ENCODE results near the gene DSCAM.

GRCh38 chr21:40531016-40531415, 315.9 kb downstream of the DSCAM start:
- TF ChIP-seq, protein P1, sequence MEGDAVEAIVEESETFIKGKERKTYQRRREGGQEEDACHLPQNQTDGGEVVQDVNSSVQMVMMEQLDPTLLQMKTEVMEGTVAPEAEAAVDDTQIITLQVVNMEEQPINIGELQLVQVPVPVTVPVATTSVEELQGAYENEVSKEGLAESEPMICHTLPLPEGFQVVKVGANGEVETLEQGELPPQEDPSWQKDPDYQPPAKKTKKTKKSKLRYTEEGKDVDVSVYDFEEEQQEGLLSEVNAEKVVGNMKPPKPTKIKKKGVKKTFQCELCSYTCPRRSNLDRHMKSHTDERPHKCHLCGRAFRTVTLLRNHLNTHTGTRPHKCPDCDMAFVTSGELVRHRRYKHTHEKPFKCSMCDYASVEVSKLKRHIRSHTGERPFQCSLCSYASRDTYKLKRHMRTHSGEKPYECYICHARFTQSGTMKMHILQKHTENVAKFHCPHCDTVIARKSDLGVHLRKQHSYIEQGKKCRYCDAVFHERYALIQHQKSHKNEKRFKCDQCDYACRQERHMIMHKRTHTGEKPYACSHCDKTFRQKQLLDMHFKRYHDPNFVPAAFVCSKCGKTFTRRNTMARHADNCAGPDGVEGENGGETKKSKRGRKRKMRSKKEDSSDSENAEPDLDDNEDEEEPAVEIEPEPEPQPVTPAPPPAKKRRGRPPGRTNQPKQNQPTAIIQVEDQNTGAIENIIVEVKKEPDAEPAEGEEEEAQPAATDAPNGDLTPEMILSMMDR (conservative IDR thresholded peaks at IDR 0.05 in 1 of 2, IDR thresholded peaks at IDR 0.05 in 1 of 2; ENCODE audit: low read depth in 1 of 2, low read length in 2 of 2), result no peak
- TF ChIP-seq EZH2 (IDR thresholded peaks at IDR 0.05; ENCODE audit: low read length, missing control alignments), result no peak
